ENCODE measurements around the gene BRPF1.
"Not testable (repeated sequence)": the region's sequence is repeated elsewhere in the genome, so short reads cannot be mapped to it uniquely, and the experiment has no call there.

BRPF1 gene

GRCh38 chr3:9768141-9768775 lies 36.7 kb downstream of the BRPF1 start:
- no peak for DNase-seq (ENCODE audit: low read depth)

GRCh38 chr3:9769012-9769411 lies 37.5 kb downstream of the BRPF1 start:
- DNase-seq (ENCODE audit: low read depth) = no peak

GRCh38 chr3:9769426-9770275 lies 38.1 kb downstream of the BRPF1 start, which contains the start of gene CAMK1:
Gene CAMK1, minus strand, starts transcription at chr3:9769947. Its CDS starts 2,198 bp downstream, at chr3:9767749.
- DNase-seq (ENCODE audit: low read depth) = no peak

- DNase-seq (ENCODE audit: low read depth) = no peak
Measured at GRCh38 chr3:9770276-9770812, 38.8 kb downstream of the BRPF1 start.

GRCh38 chr3:9771007-9771406 lies 39.5 kb downstream of the BRPF1 start:
- not testable (repeated sequence) for DNase-seq (ENCODE audit: low read depth)

GRCh38 chr3:9776896-9777693 lies 45.6 kb downstream of the BRPF1 start:
- DNase-seq (ENCODE audit: low read depth) = no peak

- no peak for DNase-seq (ENCODE audit: low read depth)
Measured at GRCh38 chr3:9777694-9778021, 46.1 kb downstream of the BRPF1 start.

- DNase-seq (ENCODE audit: low read depth) = peak; percentile 44
Measured at GRCh38 chr3:9778143-9779074, 46.9 kb downstream of the BRPF1 start.

GRCh38 chr3:9779075-9779593 lies 47.6 kb downstream of the BRPF1 start:
- no peak for DNase-seq (ENCODE audit: low read depth)

GRCh38 chr3:9779721-9780457 lies 48.4 kb downstream of the BRPF1 start:
- no peak for DNase-seq (ENCODE audit: low read depth)

GRCh38 chr3:9780458-9780812 lies 48.9 kb downstream of the BRPF1 start:
- DNase-seq (ENCODE audit: low read depth) = no peak

- DNase-seq (ENCODE audit: low read depth) = no peak
Measured at GRCh38 chr3:9780910-9781309, 49.4 kb downstream of the BRPF1 start.

- DNase-seq (ENCODE audit: low read depth) = no peak
Measured at GRCh38 chr3:9781551-9781950, 50.0 kb downstream of the BRPF1 start.

GRCh38 chr3:9781978-9782603 lies 50.6 kb downstream of the BRPF1 start:
- no peak for DNase-seq (ENCODE audit: low read depth)

GRCh38 chr3:9782770-9783169 lies 51.2 kb downstream of the BRPF1 start:
- no peak for DNase-seq (ENCODE audit: low read depth)

GRCh38 chr3:9783954-9784353 lies 52.4 kb downstream of the BRPF1 start:
- DNase-seq (ENCODE audit: low read depth) = no peak

GRCh38 chr3:9784965-9785364 lies 53.4 kb downstream of the BRPF1 start:
- no peak for DNase-seq (ENCODE audit: low read depth)

GRCh38 chr3:9785602-9786001 lies 54.1 kb downstream of the BRPF1 start:
- DNase-seq (ENCODE audit: low read depth) = no peak

GRCh38 chr3:9786209-9786739 lies 54.7 kb downstream of the BRPF1 start:
- DNase-seq (ENCODE audit: low read depth) = no peak

All from non-pigmented ciliary epithelial cell (primary cell).